Gastroesophageal sphincter (tissue), 3 donors: Measurements from ENCODE around the gene RIPOR3.

ENCODE experiments used
- CTCF ChIP-seq, 4 experiments: fragments of 200-600 bp in 2 of 4; fragments of 450-650 bp in 2 of 4; sonication (generic) in 1 of 4; IDR thresholded peaks; one replicate each; pipeline ENCODE4 v1.5.1; 2017 to 2019; ENCODE audit warnings: antibody characterized with exemption in 4 of 4, mild to moderate bottlenecking in 2 of 4, moderate library complexity in 2 of 4
- POLR2A ChIP-seq, 2 donors: fragments of 450-650 bp; IDR thresholded peaks; one replicate each; pipeline ENCODE4 v1.6.1; 2017; ENCODE audit warnings: antibody characterized with exemption in 2 of 2, mild to moderate bottlenecking in 2 of 2, moderate library complexity in 1 of 2

DNA sequence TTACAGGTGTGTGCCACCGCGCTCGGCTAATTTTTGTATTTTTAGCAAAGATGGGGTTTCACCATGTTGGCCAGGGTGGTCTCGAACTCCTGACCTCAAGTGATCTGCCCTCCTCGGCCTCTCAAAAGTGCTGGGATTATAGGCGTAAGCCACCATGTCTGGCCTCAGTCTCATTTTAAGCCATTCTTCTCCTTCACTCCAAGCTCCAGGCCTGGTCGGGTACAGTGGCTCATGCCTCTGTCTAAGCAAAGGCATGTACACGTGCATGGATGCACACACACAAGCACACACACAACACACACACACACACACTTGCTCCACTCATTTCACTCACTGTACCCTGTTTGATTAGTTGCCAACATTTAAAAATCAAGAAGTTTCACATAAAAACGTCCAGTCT is 32.3 kb upstream of the RIPOR3 start:
- no peak for TF ChIP-seq CTCF (IDR thresholded peaks at IDR 0.05)
- no peak for TF ChIP-seq POLR2A (IDR thresholded peaks at IDR 0.05)
